Esophagus (tissue), 2 donors: ENCODE measurements around the gene TRIM9. TPM values are rescaled to one million over a fixed set of nuclear protein-coding genes. Genes with fewer than 3 reads are reported as not detected.

Experiments used
- H3K27ac ChIP-seq, 2 donors: one replicate each; pipeline ENCODE4 v1.5.1; 2013; ENCODE audit warnings: low read depth in 2 of 2, mild to moderate bottlenecking in 2 of 2, inconsistent platforms in 1 of 2, low read length in 1 of 2, moderate library complexity in 1 of 2
- H3K27me3 ChIP-seq, 2 donors: one replicate each; pipeline ENCODE4 v1.6.1; 2013; ENCODE audit warnings: low read length in 2 of 2, control low read depth in 1 of 2, mild to moderate bottlenecking in 1 of 2; ENCODE audit not compliant: insufficient read depth in 2 of 2, control insufficient read depth in 1 of 2
- H3K36me3 ChIP-seq, 2 donors: one replicate each; pipeline ENCODE4 v1.6.1; 2013; ENCODE audit warnings: low read length in 1 of 2; ENCODE audit not compliant: control insufficient read depth in 2 of 2, insufficient read depth in 2 of 2
- H3K4me1 ChIP-seq, 2 donors: one replicate each; pipeline ENCODE4 v1.6.1; 2013; ENCODE audit warnings: low read length in 1 of 2; ENCODE audit not compliant: control insufficient read depth in 2 of 2, insufficient read depth in 2 of 2
- H3K4me3 ChIP-seq, 2 donors: one replicate each; pipeline ENCODE4 v1.5.1; 2013; ENCODE audit warnings: low read length in 2 of 2, mild to moderate bottlenecking in 2 of 2, low read depth in 1 of 2, moderate library complexity in 1 of 2
- H3K9me3 ChIP-seq, 2 donors: one replicate each; pipeline ENCODE4 v1.6.1; 2013; ENCODE audit warnings: mild to moderate bottlenecking in 2 of 2, low read depth in 1 of 2, low read length in 1 of 2, moderate library complexity in 1 of 2; ENCODE audit not compliant: control insufficient read depth in 2 of 2, insufficient read depth in 1 of 2
- WGBS, 2 donors: extraction: QIAGEN DNeasy Blood & Tissue Kit; methylation state at CpG; one replicate each; pipeline ENCODE4 v1.1.7; 2013; 5-methylcytosine and 5-hydroxymethylcytosine counted together
- polyA plus RNA-seq, 2 donors: library from polyadenylated mRNA; stranded (reverse); fragments of 200-250 nt; gene quantifications; one replicate each; pipeline ENCODE4 v1.2.3, GENCODE V29; 2013
- donor health status: healthy with polysubstance abuse.
- donor health status: Bipolar disorder and iron deficiency.

Gene TRIM9
- polyA plus RNA-seq, 2 donors = 0.06 to 0.11 TPM

DNA sequence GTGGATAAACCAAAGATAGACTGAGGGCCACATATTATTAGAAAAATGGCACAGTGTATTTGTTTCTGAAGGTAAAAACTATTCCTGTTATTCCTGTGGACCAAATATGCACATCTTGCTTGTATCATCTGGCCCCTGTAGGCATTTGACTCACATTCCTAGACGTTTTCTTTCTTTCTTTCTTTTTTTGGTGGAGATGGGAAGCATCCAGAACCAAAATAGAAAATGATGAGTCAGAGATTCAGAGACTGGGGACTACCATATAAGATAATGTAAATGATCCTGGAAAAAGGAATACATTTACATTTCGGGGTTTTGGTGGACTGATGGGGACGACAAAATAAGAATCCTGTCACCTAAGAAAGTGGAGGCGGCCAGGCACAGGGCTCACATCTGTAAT, 24.2 kb downstream of the TRIM9 start:
- no peaks in the 10 kb centered on the region for H3K36me3 ChIP-seq
- H3K4me3 ChIP-seq = no peak overlapping the region
- no peaks in the 10 kb centered on the region for H3K4me1 ChIP-seq
- no peaks in the 10 kb centered on the region for H3K27me3 ChIP-seq
- H3K9me3 ChIP-seq = no peaks in the 10 kb centered on the region
- WGBS, 2 donors = 66 to 69% methylated on average over 4 of the region's 4 CpGs
- H3K27ac ChIP-seq = no peak overlapping the region

GRCh38 chr14:51069055-51069454, 25.9 kb downstream of the TRIM9 start:
- Histone ChIP-seq H3K27me3 (no peaks in the 10 kb centered on the region), H3K4me1 (no peaks in the 10 kb centered on the region), H3K9me3 (no peaks in the 10 kb centered on the region), H3K4me3 (no peak overlapping the region), H3K27ac (no peak overlapping the region), H3K36me3 (no peaks in the 10 kb centered on the region)

DNA sequence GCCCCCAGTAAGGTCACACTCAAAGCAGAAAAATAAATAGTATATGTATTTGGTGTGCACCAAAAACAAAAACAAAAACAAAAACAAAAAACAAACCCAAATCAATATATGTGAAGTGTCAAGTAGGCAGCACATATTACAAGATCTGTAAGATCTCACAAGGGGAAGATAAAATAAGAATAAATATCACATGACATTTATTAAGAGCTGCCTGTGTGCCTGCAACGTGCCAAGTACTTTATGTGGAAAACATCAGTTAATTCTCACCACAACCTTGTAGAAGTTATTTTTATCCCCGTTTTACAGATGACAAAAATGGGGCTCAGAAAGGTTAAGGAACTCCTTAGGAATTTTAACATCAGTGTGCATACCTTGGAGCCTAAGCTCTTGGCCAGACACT, 26.6 kb downstream of the TRIM9 start:
- Histone ChIP-seq H3K36me3 (no peaks in the 10 kb centered on the region), H3K27me3 (no peaks in the 10 kb centered on the region), H3K4me1 (no peaks in the 10 kb centered on the region), H3K9me3 (no peaks in the 10 kb centered on the region), H3K27ac (no peak overlapping the region), H3K4me3 (no peak overlapping the region)
- WGBS, 2 donors = 75 to 77% methylated on average over 2 of the region's 2 CpGs

DNA sequence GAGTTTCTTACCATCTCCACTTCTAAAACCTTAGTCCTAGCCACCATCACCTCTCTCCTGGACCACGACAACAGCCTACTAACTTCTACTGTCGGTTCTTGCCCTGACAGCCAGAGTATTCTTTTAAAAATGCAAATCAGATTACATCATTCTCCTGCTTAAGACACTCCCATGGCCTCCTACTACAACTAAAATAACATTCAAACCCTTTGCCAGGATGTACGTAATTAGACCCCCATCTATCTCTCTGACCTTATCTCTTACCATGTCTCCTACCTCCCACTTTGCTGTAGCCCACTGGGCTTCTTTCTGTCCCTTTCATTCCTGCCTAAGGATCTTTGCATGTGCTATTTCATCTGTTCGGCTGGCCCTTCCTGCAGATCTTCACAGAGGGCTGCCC, 27.6 kb downstream of the TRIM9 start:
- no peaks in the 10 kb centered on the region for H3K4me1 ChIP-seq
- H3K9me3 ChIP-seq = no peaks in the 10 kb centered on the region
- H3K36me3 ChIP-seq = no peaks in the 10 kb centered on the region
- H3K4me3 ChIP-seq = no peak overlapping the region
- no peaks in the 10 kb centered on the region for H3K27me3 ChIP-seq
- no peak overlapping the region for H3K27ac ChIP-seq
- WGBS, 2 donors = 73% methylated on average over 4 of the region's 4 CpGs

- Histone ChIP-seq H3K4me1 (no peaks in the 10 kb centered on the region), H3K4me3 (no peak overlapping the region), H3K27ac (no peak overlapping the region), H3K9me3 (no peaks in the 10 kb centered on the region), H3K36me3 (no peaks in the 10 kb centered on the region), H3K27me3 (no peaks in the 10 kb centered on the region)
- WGBS, 2 donors = 84 to 91% methylated on average over 8 of the region's 8 CpGs
Observed at GRCh38 chr14:51066576-51066975, 28.3 kb downstream of the TRIM9 start.

GRCh38 chr14:51059032-51059431, 35.9 kb downstream of the TRIM9 start:
- Histone ChIP-seq H3K9me3 (no peaks in the 10 kb centered on the region), H3K4me1 (no peaks in the 10 kb centered on the region), H3K36me3 (no peaks in the 10 kb centered on the region), H3K4me3 (no peak overlapping the region), H3K27me3 (no peaks in the 10 kb centered on the region), H3K27ac (no peak overlapping the region)
- WGBS, 2 donors = 52 to 56% methylated on average over 2 of the region's 2 CpGs

DNA sequence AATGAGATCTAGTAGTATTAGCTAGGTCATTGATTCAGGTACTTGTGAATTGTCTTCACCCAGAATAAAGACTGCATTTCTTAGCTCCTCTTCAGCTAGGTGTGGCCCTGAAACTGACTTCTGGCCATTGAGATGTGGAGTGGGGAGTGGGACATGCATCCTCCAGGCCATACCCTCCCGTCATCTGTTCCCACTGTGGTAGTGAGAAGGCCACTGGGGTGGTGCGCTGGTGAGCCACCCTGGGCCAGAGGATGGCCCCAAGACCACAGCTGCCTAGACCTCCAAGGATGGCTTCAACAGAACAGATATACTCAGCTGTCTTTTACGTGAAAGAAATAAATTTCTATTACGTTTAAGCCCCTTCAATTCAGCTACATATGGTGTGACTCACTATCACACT, 36.5 kb downstream of the TRIM9 start:
- Histone ChIP-seq H3K27ac (no peak overlapping the region), H3K27me3 (no peaks in the 10 kb centered on the region), H3K4me1 (no peaks in the 10 kb centered on the region), H3K4me3 (no peak overlapping the region), H3K9me3 (no peaks in the 10 kb centered on the region), H3K36me3 (no peaks in the 10 kb centered on the region)
- 81 to 91% methylated on average over 4 of the region's 4 CpGs for WGBS, 2 donors

GRCh38 chr14:51056421-51056820, 38.5 kb downstream of the TRIM9 start:
- Histone ChIP-seq H3K27me3 (no peaks in the 10 kb centered on the region), H3K27ac (no peak overlapping the region), H3K9me3 (no peaks in the 10 kb centered on the region), H3K4me1 (no peaks in the 10 kb centered on the region), H3K36me3 (no peaks in the 10 kb centered on the region), H3K4me3 (no peak overlapping the region)

- H3K9me3 ChIP-seq = no peaks in the 10 kb centered on the region
- no peaks in the 10 kb centered on the region for H3K4me1 ChIP-seq
- H3K36me3 ChIP-seq = no peaks in the 10 kb centered on the region
- H3K27ac ChIP-seq = no peak overlapping the region
- WGBS, 2 donors = 93 to 95% methylated on average over 2 of the region's 2 CpGs
- no peak overlapping the region for H3K4me3 ChIP-seq
- H3K27me3 ChIP-seq = no peaks in the 10 kb centered on the region
Observed at GRCh38 chr14:51053157-51053556, 41.7 kb downstream of the TRIM9 start.

GRCh38 chr14:51044961-51045360, 49.9 kb downstream of the TRIM9 start:
- Histone ChIP-seq H3K27ac (no peak overlapping the region), H3K9me3 (no peaks in the 10 kb centered on the region), H3K4me1 (no peaks in the 10 kb centered on the region), H3K4me3 (no peak overlapping the region), H3K27me3 (no peaks in the 10 kb centered on the region), H3K36me3 (no peaks in the 10 kb centered on the region)
- WGBS, 2 donors = 82 to 89% methylated on average over 3 of the region's 3 CpGs
